GM18517 (cell line): ENCODE results near the gene NT5C1A.

Source experiments
- ATAC-seq: cut with Tn5 transposase; IDR thresholded peaks from one replicate; pipeline ENCODE4 v1.9.1; 2021; ENCODE audit warnings: mild to moderate bottlenecking, moderate library complexity; ENCODE audit not compliant: unreplicated experiment

The NT5C1A gene

DNA sequence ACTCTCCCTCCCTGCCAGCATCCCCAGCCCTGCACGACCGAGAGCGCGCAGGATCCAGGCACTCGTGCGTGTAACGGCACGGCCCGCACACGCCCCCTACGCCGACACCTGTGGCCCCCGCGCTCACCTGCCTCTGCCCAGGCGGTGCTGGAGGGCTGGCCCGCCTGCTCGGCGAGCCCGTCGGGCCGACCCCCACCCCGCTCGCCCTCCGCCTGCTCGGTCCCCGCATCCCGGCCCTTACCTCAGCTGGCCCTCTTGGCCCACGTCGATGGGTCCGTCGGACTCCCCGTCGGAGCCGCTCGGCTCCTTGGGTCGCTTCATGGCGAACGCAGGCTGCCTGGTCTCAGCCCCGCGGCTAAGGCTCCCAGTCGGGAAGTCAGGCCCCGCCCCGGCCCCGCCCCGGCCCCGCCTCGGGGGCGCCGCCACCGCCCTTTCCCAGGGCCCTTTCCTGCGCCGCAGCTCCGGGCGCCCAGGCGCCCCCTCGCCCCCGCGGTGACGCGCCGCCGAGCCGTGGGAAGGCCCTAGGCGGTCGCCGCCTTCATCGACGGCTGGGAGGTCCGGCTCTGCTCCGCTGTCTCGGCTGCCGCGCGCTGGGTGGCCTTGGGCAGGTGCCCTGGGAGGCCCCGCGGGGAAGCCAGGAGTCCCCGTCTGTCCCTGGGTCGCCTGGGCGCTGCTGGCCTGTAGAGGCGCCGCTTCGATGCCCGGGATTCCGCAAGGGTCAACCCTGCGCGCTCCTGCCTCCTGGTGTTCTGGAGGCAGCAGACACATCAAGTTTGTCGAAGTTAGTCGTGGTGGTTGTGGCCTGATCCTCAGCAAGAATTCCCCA lies 32.4 kb downstream of the NT5C1A start, which contains the start of gene HEYL:
TSS of gene HEYL (minus strand) at position 339 of the 826 bp plus-strand sequence. CDS start at position 321, 18 bp downstream.
- ATAC-seq: no peak

DNA sequence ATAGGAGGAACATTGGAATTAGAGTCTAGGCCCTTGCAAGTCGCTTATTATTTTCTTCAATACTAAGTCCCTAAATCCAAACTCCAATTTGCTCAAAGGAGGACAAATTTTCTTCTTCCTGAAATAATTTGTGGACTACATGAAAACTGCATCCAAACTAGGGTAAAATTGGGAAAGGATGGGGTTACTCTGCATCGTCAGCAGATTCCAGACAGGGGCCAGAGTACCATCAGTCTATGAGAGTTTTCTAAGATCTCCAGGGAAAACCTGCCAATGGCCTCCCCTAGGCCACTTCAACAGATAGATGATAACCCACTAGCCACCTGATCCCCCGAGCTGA lies 33.0 kb downstream of the NT5C1A start:
- no peak for ATAC-seq

DNA sequence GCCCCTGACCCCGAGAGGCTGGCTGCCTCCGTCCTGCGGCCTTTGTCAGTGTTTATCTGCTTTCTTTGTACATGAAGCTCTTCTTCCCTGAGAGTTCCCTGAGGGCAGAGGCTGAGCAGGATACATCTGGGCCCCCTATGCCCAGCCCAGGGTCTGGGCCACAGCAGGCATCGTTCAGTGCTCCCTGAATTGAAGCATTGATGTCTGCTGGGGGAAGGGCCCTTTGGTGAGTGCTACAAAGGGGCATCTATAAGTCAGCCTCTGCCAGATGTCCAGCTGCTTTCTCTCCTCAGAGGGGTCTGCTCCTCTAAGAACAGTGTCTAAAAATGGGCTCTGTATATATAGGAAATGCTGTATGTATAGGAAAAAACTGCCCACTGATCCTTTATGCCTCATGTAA lies 34.5 kb downstream of the NT5C1A start:
- ATAC-seq: no peak

DNA sequence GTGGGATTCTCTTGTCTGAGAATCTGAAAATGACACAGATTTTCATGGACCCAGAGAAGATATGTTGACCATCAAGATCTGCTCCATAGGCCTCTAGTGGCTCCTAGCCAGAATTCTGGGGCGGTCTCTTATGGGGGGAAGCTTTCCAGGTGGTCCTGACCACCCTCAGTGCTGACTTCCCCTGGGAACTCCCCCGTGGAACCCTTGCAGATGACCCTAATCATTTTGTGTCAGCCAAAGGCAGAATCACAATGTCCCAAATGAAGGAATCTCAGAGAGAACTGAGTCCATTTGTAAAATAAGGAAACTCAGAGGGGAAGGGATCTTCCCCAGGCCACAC lies 36.1 kb downstream of the NT5C1A start:
- no peak for ATAC-seq

DNA sequence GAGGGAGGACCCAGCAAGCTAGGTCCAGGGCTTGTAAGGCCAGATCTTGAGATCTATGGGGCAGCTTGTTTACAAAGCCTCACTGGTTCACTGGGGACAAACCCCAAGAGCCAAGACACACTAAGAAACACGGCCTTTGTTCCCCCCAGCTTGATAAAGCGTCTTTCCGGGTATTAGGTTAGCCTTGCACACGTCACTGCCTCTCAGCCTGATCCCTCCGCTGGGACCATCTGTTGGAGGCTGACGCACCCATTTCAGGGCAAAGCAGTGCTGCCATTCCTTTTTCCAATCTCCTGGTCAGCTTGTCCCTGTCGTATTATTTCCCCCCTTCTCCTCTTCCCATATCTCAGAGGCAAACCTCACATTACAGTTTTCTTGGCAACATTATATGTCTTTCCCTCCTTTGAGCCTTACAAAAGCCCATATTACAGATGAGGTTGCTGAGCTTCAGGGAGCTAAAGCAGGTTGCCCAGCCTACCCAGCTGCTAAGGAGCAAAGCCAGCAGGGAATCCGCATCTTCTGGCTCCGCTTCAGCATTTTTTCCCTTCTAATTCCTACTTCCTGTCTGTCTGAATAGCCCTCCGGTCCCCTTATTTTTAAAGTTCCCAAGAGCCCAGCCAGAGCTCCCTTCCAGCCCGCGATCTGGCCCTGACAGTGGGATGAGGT lies 36.6 kb downstream of the NT5C1A start:
- no peak for ATAC-seq

DNA sequence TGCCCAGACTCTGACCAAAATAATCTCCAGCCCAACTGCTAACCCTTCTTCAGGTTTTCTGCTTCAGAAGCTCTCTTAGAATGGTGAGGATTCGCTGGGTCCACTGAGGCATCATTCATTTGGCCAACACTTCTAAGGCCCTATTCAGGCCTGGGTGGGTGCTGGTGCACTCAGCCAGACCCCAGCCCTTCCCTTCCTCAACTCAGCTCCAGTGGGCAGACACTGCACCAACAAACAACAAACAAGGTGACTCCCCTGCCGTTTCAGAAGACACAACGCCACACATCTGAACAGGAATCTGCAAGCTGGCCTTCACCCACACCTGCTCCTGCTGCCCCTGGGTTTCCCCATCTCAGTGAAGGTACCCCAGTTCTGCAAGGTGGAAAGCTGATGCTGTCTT lies 38.5 kb downstream of the NT5C1A start:
- no peak for ATAC-seq

DNA sequence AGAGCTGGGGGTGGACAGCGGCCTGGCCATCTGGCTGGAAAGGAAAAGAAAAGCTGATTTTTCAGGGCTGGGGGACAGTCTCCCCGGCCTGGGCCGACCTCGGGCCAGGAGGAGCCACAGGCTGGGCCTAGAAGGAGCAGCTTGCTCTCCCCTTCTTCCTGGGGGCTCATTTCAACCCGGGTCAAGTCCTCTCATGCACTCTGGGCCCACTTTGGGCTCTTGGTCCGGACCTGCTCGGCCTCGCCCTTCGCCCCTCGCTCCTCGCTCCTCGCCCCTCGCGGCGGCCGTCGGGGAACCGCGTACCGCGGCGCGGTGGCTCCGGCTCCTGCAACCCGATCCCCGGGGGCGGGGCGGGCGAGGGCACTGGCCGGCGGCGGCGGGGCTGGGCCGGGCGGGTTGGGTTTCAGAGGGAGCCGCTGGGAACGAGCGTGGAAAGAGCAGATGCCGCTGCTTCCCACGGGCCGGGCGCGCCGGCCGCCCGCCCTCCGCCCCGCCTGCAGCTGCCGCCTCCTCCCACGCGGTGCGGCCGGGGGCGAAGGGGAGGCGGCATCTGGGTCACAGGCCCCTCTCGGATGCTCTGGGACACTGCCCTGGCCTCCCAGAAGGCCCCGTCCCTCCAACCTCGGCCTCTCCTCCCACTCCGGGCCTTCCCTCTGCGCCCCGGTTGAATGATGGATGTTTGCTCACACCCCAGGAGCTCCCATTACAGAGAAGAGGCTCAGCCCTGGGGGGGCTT lies 39.1 kb downstream of the NT5C1A start:
- no peak for ATAC-seq

DNA sequence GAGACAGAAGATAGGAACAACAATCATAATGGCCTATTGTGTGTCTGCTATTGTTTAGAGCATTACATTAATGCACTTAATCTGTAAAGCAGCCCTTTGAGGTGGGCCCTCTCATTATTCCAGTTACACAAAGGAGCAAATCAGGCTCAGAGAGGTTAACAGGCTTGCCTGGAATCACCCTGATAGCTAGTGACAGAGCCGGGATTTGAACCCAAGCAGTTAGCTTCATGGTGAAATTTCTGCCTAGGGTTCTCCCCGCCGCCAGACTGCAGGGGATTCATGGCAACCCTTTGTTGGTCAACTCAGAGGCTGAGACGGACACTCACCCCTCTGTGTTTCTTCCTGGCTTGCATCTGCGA lies 39.6 kb downstream of the NT5C1A start:
- ATAC-seq: no peak

DNA sequence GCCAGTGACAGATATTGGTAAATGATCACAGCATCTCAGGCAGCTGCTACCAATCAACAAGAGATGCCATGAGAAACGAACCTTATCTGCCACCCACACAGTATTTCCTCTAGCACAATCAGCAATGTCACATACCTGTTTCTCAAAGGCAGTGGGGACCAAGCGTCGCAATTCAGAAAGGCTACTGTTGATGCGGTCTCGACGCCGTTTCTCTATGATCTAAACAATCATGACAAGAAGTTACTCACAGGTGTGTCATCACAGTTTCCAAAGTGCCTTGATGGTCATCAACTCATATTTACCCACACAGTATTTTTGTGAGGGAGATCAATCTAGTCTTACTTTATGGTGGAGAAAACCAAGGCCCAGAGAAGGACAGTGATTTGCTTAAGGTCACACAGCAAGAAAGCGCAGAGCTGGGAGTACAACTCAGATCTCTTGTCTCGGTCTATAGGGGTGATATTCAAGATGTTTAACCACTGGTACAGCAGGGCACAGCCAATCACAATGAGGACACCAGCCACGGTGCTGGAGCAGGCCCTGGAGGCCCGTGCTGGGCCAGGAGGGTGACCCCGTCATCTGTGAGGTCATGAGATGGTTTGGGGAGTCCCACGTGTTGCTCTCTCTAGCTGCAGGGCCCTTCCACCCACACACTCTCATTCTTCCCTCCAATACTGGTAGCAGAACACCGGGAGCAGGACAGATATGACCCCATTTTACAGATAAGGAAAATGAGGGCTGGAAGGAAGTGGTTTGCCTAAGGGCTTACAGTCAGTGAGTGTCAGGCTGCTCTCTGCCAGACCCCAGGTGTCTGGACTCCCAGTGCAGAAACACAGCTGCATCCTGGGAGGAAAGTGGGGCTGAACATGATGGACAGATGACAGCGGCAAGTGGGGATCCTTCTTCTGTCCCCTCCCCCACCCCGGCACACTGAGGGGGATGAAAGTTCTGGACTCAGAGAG lies 40.3 kb downstream of the NT5C1A start:
- ATAC-seq: no peak

DNA sequence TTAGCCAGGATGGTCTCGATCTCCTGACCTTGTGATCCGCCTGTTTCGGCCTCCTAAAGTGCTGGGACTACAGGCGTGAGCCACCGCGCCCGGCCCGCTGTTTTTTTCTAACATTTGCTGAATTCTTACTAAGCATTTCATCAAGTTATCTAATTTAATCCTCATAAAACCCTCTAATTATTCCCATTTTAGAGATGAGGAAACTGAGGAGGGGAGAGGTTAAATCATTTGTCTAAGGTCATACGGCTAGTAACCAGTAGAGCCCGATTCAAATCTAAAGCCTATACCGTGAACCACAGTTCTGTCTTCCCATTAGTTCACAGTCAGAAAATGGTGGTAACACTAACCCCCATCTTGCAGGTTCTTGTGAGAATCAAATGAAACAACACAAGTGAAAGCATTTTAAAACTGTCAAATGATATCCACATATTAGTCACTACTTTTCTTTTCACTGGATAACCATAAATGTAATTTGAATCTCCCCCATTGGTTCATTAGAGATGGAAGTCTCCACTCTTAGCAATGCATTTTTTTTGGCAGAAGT lies 43.0 kb downstream of the NT5C1A start:
- no peak for ATAC-seq

DNA sequence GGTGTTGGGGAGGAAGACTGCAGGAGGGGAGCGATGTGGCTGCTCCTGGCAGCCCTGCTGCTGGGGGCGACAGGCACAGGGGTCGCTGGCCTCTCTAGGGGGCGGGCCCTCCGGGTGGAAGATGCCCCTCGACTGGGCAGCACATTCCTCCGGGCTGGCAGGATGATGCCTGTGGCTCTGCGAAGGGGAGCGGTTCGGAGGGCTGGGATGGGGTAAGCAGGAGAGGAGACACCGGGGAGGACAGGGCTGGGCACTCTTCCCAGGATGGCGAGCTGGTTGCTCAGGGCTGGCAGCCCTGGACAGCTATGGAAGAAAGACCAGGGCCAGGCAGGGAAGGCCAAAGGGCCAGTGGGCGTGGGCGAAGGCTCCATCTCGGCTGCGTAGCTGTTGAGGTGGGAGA lies 45.3 kb downstream of the NT5C1A start:
- ATAC-seq: no peak

DNA sequence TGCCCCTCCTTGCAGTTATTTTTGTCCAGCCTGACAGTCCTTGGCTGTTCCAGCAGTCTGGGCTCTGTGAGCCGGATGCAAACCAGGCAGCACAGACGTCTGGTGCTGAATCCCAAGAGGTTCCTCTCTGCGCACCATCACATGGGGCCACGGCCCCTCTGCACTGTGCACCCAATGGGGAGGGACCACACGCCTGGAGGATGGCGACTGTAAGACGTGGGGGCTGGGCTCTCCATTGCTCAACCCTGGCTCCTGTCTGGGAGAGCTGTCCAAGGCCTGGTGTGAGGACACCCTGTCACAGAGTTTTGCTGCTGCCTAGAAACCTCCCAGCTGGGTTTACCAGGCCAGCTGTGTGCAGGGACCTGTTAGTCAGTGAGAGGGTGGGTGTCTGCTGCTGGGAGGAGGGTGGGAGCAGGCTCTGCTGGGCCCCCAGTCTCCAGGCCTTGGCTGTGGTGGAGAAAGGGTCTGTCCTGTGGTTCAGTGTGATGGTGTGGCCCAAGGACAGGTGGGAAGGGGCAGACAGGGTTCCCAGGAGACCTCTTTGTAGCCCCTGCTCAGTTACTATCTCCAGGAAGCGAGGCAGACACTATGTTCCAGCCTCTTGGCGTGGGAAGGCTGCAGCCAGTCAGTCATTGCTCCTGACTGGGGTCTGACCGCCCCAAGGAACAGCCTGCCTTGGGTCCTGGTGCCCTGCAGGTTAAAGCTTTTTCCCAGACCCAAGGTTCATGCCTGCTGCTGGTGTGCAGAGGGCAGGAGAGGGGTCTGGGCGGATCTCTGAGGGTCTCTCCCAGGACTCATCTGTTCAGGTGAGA lies 46.2 kb downstream of the NT5C1A start:
- no peak for ATAC-seq

DNA sequence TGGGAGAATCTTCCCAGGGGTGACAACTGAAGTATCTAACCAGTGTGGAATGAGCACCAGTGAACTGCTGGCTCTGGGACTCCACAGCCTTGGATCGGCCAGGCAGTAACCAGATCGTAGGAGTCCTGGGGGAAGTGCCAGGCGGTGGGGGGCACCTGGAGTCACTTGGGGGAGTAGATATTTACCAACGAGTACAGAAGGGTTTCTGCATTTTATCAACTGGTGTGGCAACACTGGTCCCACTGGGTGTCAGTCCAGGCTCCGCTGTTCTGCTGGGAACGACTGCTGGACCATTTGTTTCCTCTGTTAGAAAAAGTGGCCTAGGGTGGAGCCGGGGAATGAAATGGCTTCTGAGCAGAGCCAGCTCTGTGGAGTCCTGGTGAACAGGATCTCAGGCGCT lies 46.9 kb downstream of the NT5C1A start:
- ATAC-seq: no peak

DNA sequence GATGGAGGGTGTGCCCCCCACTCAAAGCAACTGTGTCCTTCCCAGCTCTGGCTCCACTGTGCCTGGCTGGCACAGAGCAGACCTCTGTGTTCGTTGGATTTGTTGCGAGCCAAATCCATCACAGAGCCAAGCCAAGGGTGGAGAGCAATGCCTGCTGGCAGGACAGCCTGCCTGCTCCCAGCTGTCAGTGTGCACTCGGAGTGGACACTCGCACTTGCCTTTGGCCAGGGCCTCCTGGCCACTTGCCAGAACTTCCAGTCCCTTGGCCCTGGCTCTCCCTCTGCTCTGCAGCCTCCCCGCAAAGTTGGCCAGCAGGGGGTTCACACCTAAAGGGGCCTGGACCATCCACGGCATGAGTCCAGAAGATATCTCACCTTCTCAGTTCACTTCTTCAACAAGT lies 48.9 kb downstream of the NT5C1A start:
- ATAC-seq: no peak

DNA sequence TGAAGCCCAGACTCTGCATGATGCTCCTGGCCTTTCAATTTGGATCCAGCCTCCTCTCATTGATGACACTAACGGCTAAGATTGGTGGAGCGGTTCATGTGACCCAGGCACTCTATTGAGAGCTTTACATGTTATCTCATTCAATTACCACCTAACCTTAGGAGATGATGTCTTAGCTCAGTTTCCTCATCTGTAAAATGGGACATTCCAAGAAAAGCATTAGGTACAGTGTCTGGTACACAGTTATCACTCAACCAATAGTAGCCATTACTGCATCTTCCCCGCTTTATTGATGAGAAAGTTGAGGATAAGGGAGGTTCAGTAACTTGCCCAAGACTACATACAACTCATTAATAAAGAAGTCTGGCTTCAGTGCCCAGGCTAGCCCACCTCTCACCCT lies 49.5 kb downstream of the NT5C1A start:
- ATAC-seq: no peak

DNA sequence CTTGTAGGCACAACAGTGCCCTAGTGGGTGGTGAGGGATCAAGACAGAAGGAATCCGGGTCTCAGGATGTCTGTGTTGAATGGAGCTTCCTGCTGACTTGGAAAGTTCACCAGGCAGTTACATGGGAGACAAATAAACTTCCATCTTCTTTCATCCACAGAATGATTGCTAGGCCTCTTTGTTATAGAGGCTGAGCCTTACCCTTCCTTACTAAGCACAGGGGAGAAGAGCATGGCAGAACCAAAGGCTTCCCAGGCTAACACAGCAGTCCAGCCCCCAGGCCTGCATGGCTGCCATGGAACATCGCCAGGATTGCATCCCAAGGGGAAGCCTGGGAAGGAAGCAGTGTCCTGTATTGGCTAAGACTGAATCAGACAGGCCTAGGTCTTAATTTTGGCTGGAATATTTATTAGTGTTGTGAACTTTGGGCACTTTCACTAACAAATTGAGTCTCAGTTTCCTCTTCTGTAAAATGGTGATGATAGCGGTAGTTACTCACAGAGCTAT lies 51.2 kb downstream of the NT5C1A start:
- ATAC-seq: no peak

DNA sequence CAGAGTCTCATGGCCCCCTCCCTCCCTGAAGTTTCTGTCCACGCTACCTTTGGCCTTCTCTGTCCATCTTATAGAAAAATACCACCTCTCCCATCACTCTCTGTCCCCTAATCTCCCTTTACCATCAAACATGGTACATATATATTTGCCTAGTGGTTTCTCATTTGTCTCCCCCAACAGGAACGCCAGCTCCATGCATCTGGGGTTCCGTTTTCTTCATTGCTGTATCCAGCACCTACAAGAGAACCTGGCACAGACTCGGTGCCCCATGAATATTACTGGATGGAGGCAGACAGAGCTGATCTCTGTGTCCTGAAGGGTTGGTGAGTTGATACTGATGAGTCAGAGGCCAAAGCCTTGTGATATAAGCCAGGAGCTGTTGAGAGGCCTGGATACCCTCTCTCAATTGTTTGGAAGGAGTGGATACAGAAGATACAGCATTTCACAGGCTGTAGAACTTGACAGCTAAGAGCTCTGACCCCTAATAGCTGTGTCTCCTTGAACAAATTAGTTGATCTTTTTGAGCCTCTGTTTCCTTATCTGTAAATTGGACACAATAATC lies 54.3 kb downstream of the NT5C1A start:
- no peak for ATAC-seq

DNA sequence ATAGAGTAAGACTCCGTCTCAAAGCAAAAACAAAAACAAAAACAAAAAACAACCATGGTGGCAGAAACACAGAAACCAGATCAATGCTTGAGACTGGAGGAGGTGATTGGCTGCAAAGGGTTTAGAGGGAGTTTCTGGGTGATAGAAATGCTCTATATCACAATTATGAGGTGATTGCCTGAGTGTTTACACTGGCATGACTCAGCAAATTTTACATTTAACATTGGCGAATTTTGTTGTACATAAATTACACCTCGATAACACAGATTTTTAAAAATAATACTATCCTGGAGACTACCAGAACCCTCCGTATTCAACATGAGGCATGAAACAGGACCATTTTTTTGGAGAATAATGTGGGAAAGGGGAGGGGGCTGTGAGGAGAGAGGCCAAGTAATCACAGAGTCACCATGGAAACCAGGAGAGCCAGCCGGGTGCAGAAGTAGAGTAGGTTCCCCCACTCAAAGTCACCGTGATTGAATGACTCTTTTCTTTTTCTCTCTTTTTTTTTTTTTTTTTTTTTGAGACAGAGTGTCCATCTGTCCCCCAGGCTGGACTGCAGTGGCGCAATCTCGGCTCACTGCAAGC lies 56.7 kb downstream of the NT5C1A start:
- ATAC-seq: no peak

DNA sequence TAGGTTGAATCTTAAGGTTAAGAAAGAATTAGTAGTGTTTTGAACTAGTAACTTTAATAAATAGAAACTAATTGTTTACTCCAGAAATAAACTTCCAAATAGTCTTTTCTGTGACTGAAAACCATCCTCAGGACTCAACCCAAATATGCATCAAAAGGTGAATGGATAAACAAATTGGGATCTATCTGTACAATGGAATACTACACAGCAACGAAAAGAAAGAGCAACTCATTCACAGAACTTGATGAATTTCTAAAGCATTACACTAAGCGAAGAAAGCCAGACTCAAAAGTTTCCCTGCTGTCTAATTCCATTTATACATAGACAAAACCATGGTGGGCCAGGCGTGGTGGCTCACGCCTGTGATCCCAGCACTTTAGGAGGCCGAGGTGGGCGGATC lies 57.4 kb downstream of the NT5C1A start:
- ATAC-seq: no peak
